Stimulated activated naive CD8-positive, alpha-beta T cell treated with anti-CD3 and anti-CD28 coated beads, Interleukin-15, Interleukin-2, amounts not matched to agents 100 ng/mL and 50 ng/mL, for 24 hours (primary cell): Measurements from ENCODE around the gene XIRP2.

ENCODE experiments used
- H3K27ac Mint-ChIP-seq: one replicate; pipeline ENCODE4 v1.8.0; 2021; ENCODE audit warnings: mild to moderate bottlenecking, mixed read lengths
- H3K27me3 Mint-ChIP-seq: one replicate; pipeline ENCODE4 v1.8.0; 2021; ENCODE audit warnings: mixed read lengths
- H3K36me3 Mint-ChIP-seq: one replicate; pipeline ENCODE4 v1.8.0; 2021; ENCODE audit warnings: low read depth, mixed read lengths
- H3K4me1 Mint-ChIP-seq: one replicate; pipeline ENCODE4 v1.8.0; 2021; ENCODE audit warnings: low read depth, mixed read lengths
- H3K4me3 Mint-ChIP-seq: one replicate; pipeline ENCODE4 v1.8.0; 2021; ENCODE audit warnings: mild to moderate bottlenecking, mixed read lengths
- H3K9me3 Mint-ChIP-seq: one replicate; pipeline ENCODE4 v1.8.0; 2021; ENCODE audit warnings: mixed read lengths

The XIRP2 gene

DNA sequence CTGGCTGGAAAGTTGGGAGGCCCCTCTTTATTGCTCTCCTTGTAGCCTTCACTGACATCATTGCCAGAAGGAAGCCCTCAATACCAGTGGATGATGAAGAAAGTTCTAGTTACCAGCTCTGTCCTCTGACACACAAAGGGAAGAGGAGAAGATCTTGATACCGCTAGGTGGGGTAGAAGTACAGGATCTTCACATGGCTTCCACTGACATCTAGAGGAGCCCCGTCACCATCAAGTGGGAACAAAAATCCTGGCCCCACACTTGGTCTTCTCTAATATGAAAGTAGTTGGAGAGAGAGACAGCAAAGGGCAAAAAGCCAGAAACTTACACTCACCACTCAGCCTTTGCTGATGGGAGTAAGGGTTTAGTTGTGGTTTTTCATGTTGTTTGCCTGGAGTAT lies 12.4 kb downstream of the XIRP2 start:
- H3K27me3 Mint-ChIP-seq = peaks cover 3% of the 10 kb centered on the region
- H3K4me3 Mint-ChIP-seq = no peak overlapping the region

GRCh38 chr2:166901336-166901735 lies 13.1 kb downstream of the XIRP2 start:
- peaks cover 3% of the 10 kb centered on the region for H3K27me3 Mint-ChIP-seq
- H3K27ac Mint-ChIP-seq = no peak overlapping the region
- no peaks in the 10 kb centered on the region for H3K4me1 Mint-ChIP-seq
- no peak overlapping the region for H3K4me3 Mint-ChIP-seq
- H3K36me3 Mint-ChIP-seq = no peaks in the 10 kb centered on the region
- H3K9me3 Mint-ChIP-seq = no peaks in the 10 kb centered on the region

More for the DNA sequence above, 12.4 kb downstream of the XIRP2 start:
- no peaks in the 10 kb centered on the region for H3K4me1 Mint-ChIP-seq
- H3K36me3 Mint-ChIP-seq = no peaks in the 10 kb centered on the region
- H3K27ac Mint-ChIP-seq = no peak overlapping the region
- no peaks in the 10 kb centered on the region for H3K9me3 Mint-ChIP-seq

GRCh38 chr2:166916987-166917386 lies 28.7 kb downstream of the XIRP2 start:
- no peaks in the 10 kb centered on the region for H3K27me3 Mint-ChIP-seq
- no peak overlapping the region for H3K27ac Mint-ChIP-seq
- H3K4me1 Mint-ChIP-seq = no peaks in the 10 kb centered on the region
- H3K9me3 Mint-ChIP-seq = peaks cover 7% of the 10 kb centered on the region
- no peak overlapping the region for H3K4me3 Mint-ChIP-seq
- no peaks in the 10 kb centered on the region for H3K36me3 Mint-ChIP-seq

DNA sequence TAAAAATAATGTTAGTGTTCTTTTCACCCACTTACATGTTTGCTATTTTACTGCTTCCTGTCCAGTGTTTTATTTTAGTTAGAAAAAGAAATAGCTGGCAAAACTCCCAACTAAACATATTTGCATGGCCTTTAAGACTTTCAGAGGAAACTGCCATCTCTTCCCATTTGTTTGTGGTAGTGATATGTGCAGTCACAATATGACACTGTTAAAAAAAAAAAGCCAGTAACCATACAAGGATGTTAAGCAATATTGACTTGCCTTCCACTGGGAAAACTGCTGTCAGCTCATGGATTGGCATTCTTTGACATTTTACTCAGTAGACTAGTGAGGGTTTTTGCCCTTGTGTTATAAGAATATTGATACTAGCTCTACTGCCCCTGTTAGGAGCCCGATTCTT lies 29.1 kb downstream of the XIRP2 start:
- H3K27ac Mint-ChIP-seq = no peak overlapping the region
- H3K9me3 Mint-ChIP-seq = peaks cover 3% of the 10 kb centered on the region
- no peak overlapping the region for H3K4me3 Mint-ChIP-seq
- no peaks in the 10 kb centered on the region for H3K27me3 Mint-ChIP-seq
- H3K4me1 Mint-ChIP-seq = no peaks in the 10 kb centered on the region
- no peaks in the 10 kb centered on the region for H3K36me3 Mint-ChIP-seq

DNA sequence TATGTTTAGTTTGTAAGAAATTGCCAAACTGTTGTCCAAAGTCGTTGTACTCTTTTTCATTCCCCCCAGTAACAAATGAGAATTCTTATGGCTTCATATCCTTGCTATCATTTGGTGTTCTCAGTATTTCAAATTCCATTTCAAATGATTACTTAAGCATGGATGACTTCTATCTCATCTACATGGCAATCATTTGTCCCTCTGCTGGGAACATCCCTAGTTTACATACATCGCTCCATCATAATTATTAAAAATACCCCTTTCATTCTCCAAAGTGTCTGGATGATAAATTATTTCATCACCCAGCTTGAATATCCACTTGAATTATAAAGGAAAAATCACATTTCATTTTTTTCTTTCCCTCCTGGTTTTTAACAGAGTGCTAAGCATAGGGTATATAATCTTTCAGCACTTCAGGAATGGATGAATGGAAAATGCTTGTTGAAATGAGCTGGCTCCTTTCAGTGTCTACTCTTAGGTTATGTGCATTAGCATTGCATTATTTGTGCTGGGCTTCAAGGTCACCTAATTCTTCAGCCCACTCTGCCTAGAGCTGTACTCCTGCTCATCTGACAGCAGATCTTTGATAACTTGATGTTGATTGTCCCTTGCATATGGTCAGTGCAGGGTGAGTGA lies 33.1 kb downstream of the XIRP2 start:
- Mint-ChIP-seq H3K27me3 (no peaks in the 10 kb centered on the region), H3K36me3 (no peaks in the 10 kb centered on the region), H3K27ac (no peak overlapping the region), H3K4me1 (no peaks in the 10 kb centered on the region), H3K9me3 (no peaks in the 10 kb centered on the region), H3K4me3 (no peak overlapping the region)

DNA sequence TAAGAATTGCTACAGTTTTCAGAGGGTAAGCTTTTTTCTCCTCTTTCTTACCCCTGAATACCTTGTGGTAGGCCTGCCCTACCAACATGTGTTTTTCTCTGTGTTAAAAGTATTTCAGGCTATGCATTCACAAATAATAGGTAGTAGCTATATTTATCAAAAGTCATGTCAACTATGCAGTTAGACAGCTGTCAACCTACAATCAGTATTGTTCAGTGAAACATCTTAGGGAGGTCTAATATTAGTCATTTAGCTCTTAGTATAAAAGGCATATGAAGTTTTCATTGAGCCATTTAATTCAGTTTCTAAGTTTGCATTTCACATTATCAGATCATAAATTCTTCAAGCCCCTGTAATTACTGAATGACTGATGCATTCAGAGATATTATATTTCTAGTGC lies 36.7 kb downstream of the XIRP2 start:
- H3K27ac Mint-ChIP-seq = no peak overlapping the region
- no peaks in the 10 kb centered on the region for H3K36me3 Mint-ChIP-seq

GRCh38 chr2:166926657-166927056 lies 38.4 kb downstream of the XIRP2 start:
- no peaks in the 10 kb centered on the region for H3K36me3 Mint-ChIP-seq
- no peak overlapping the region for H3K27ac Mint-ChIP-seq
- no peaks in the 10 kb centered on the region for H3K27me3 Mint-ChIP-seq
- H3K4me3 Mint-ChIP-seq = no peak overlapping the region
- no peaks in the 10 kb centered on the region for H3K4me1 Mint-ChIP-seq
- H3K9me3 Mint-ChIP-seq = no peaks in the 10 kb centered on the region

More for the DNA sequence above, 36.7 kb downstream of the XIRP2 start:
- Mint-ChIP-seq H3K4me1 (no peaks in the 10 kb centered on the region), H3K9me3 (no peaks in the 10 kb centered on the region), H3K4me3 (no peak overlapping the region), H3K27me3 (no peaks in the 10 kb centered on the region)

- H3K27ac Mint-ChIP-seq = no peak overlapping the region
- no peaks in the 10 kb centered on the region for H3K4me1 Mint-ChIP-seq
- H3K36me3 Mint-ChIP-seq = no peaks in the 10 kb centered on the region
- no peak overlapping the region for H3K4me3 Mint-ChIP-seq
- no peaks in the 10 kb centered on the region for H3K27me3 Mint-ChIP-seq
- H3K9me3 Mint-ChIP-seq = no peaks in the 10 kb centered on the region
Measured at GRCh38 chr2:166932032-166932431, 43.8 kb downstream of the XIRP2 start.

DNA sequence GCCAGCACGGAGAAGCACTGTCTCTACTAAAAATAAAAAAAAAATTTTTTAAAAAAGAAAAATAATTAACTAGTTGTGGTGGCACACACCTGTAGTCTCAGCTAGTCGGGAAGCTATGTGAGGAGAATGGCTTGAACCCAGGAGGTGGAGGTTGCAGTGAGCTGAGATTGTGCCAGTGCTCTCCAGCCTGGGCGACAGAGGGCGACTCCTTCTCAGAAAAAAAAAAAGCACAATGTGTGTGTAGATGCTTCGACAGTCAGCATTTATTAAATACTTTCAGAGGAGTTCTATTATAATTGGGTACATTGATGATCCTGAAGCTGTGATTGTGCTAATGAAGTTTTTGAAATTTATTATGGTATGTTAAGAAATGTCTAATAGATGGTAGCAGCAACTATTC lies 46.5 kb downstream of the XIRP2 start:
- Mint-ChIP-seq H3K4me3 (no peak overlapping the region), H3K9me3 (no peaks in the 10 kb centered on the region), H3K27me3 (no peaks in the 10 kb centered on the region), H3K4me1 (no peaks in the 10 kb centered on the region), H3K27ac (no peak overlapping the region), H3K36me3 (no peaks in the 10 kb centered on the region)

- Mint-ChIP-seq H3K36me3 (no peaks in the 10 kb centered on the region), H3K4me1 (no peaks in the 10 kb centered on the region), H3K4me3 (no peak overlapping the region), H3K9me3 (no peaks in the 10 kb centered on the region), H3K27me3 (no peaks in the 10 kb centered on the region), H3K27ac (no peak overlapping the region)
Measured at GRCh38 chr2:166942377-166942776, 54.1 kb downstream of the XIRP2 start.

DNA sequence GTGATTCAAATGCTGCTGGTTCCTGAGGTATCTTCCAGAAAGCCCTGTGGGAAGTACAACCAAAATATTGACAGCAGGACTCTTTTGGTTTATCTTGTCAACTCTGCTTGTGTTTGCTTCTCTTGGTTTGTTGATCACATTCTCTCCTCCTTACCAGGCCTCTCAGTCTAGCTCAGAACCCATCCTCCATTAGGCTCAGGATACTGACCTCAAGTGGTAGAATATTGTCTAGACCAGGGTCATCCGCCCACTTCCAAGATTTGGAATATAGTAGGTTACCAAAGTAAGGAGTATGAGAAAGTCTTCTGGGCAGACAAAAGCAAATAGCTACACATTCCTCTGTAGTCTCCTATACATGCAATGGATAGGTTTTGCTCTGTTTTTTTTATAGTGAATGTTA lies 56.6 kb downstream of the XIRP2 start:
- Mint-ChIP-seq H3K4me3 (no peak overlapping the region), H3K27me3 (no peaks in the 10 kb centered on the region), H3K9me3 (no peaks in the 10 kb centered on the region), H3K36me3 (no peaks in the 10 kb centered on the region), H3K27ac (no peak overlapping the region), H3K4me1 (no peaks in the 10 kb centered on the region)

GRCh38 chr2:166957686-166958085 lies 69.4 kb downstream of the XIRP2 start:
- Mint-ChIP-seq H3K27me3 (no peaks in the 10 kb centered on the region), H3K36me3 (no peaks in the 10 kb centered on the region), H3K4me1 (no peaks in the 10 kb centered on the region), H3K4me3 (no peak overlapping the region), H3K9me3 (no peaks in the 10 kb centered on the region), H3K27ac (no peak overlapping the region)

GRCh38 chr2:166958986-166959481 lies 70.8 kb downstream of the XIRP2 start:
- Mint-ChIP-seq H3K36me3 (no peaks in the 10 kb centered on the region), H3K4me1 (no peaks in the 10 kb centered on the region), H3K4me3 (no peak overlapping the region), H3K9me3 (no peaks in the 10 kb centered on the region), H3K27ac (no peak overlapping the region), H3K27me3 (no peaks in the 10 kb centered on the region)

GRCh38 chr2:166959556-166959955 lies 71.3 kb downstream of the XIRP2 start:
- H3K9me3 Mint-ChIP-seq = no peaks in the 10 kb centered on the region
- H3K4me3 Mint-ChIP-seq = no peak overlapping the region
- H3K36me3 Mint-ChIP-seq = no peaks in the 10 kb centered on the region
- H3K27ac Mint-ChIP-seq = no peak overlapping the region
- no peaks in the 10 kb centered on the region for H3K27me3 Mint-ChIP-seq
- no peaks in the 10 kb centered on the region for H3K4me1 Mint-ChIP-seq

DNA sequence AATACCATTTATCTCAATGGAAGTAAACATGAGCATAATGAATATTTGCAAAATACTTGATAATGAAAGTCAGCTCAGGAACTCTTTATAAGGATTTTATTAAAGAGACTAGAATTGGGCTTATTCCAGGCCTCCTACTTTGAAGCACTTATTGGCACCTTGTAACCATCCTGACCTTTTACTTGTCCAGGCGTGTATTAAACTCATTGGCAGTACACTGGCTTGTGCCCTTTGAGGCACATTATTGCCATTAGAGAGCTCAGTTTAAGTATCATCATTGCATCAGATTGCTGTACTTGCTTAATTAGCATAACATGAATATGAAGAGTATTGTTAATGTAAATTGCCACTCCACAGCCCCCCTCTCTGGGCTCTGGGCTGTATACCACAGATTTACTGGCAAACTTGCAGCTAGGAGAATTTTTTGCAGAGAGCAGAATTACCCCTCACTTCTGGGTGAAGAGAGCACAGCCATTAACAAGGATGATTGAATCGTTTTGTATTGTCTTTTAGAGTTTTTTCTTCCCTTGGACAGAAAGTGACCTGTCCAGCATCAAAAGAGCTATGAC lies 72.5 kb downstream of the XIRP2 start:
- Mint-ChIP-seq H3K27ac (no peak overlapping the region), H3K9me3 (no peaks in the 10 kb centered on the region), H3K36me3 (no peaks in the 10 kb centered on the region), H3K27me3 (no peaks in the 10 kb centered on the region), H3K4me3 (no peak overlapping the region), H3K4me1 (no peaks in the 10 kb centered on the region)

GRCh38 chr2:166961933-166962332 lies 73.7 kb downstream of the XIRP2 start:
- Mint-ChIP-seq H3K4me1 (no peaks in the 10 kb centered on the region), H3K4me3 (no peak overlapping the region), H3K36me3 (no peaks in the 10 kb centered on the region), H3K27ac (no peak overlapping the region), H3K9me3 (no peaks in the 10 kb centered on the region), H3K27me3 (no peaks in the 10 kb centered on the region)
